HepG2 (cell line): Measurements from ENCODE around the gene CCDC88B. TPM values are rescaled to one million over a fixed set of nuclear protein-coding genes. Genes with fewer than 3 reads are reported as not detected.

Source experiments
- ATRX ChIP-seq: sonication (generic); formaldehyde crosslinking; IDR thresholded peaks from 2 replicates; pipeline ENCODE4 v1.4.0; 2020; ENCODE audit warnings: missing genetic modification reagents, borderline replicate concordance
- BORCS8-MEF2B ChIP-seq: sonication (generic); formaldehyde crosslinking; IDR thresholded peaks from 2 replicates; pipeline ENCODE4 v1.8.0; 2022; ENCODE audit warnings: mild to moderate bottlenecking, missing genetic modification reagents
- CREB1 ChIP-seq, 2 experiments: fragments of 450-650 bp in 1 of 2; IDR thresholded peaks; 2 replicates each; pipeline ENCODE4 v1.6.1; 2016 to 2017; ENCODE audit warnings: control low read depth in 1 of 2, mild to moderate bottlenecking in 1 of 2, missing compliant biosample characterization in 1 of 2, missing genetic modification characterization in 1 of 2
- MEIS2 ChIP-seq: sonication (generic); formaldehyde crosslinking; IDR thresholded peaks from 2 replicates; pipeline ENCODE4 v1.9.0; 2021; ENCODE audit warnings: mild to moderate bottlenecking, missing genetic modification reagents
- NFE2L1 ChIP-seq: sonication (generic); formaldehyde crosslinking; IDR thresholded peaks from 2 replicates; pipeline ENCODE4 v1.4.0; 2020; ENCODE audit warnings: missing genetic modification reagents, mild to moderate bottlenecking, borderline replicate concordance
- SUZ12 ChIP-seq: fragments of 150-350 bp; IDR thresholded peaks from 2 replicates; pipeline ENCODE4 v1.6.1; 2014; ENCODE audit warnings: low read depth, low read length
- YEATS4 ChIP-seq: sonication (generic); formaldehyde crosslinking; IDR thresholded peaks from 2 replicates; pipeline ENCODE4 v1.4.0; 2020; ENCODE audit warnings: missing genetic modification reagents, borderline replicate concordance
- ZBTB7A ChIP-seq: sonication (generic); formaldehyde crosslinking; IDR thresholded peaks from 2 replicates; pipeline ENCODE4 v1.8.0; 2022; ENCODE audit warnings: mild to moderate bottlenecking, missing genetic modification reagents
- ZNF143 ChIP-seq: sonication (generic); formaldehyde crosslinking; IDR thresholded peaks from 2 replicates; pipeline ENCODE4 v1.4.0; 2020; ENCODE audit warnings: missing genetic modification reagents
- ZNF329 ChIP-seq: sonication (generic); formaldehyde crosslinking; IDR thresholded peaks from 2 replicates; pipeline ENCODE4 v1.9.0; 2021; ENCODE audit warnings: low read depth, mild to moderate bottlenecking, missing genetic modification reagents
- ZNF335 ChIP-seq: sonication (generic); formaldehyde crosslinking; IDR thresholded peaks from 2 replicates; pipeline ENCODE4 v1.4.0; 2020; ENCODE audit warnings: missing genetic modification reagents
- ZNF430 ChIP-seq: sonication (generic); formaldehyde crosslinking; IDR thresholded peaks from 2 replicates; pipeline ENCODE4 v1.9.0; 2021; ENCODE audit warnings: mild to moderate bottlenecking, missing genetic modification reagents
- ZNF766 ChIP-seq: sonication (generic); formaldehyde crosslinking; IDR thresholded peaks from 2 replicates; pipeline ENCODE4 v1.5.0; 2020; ENCODE audit warnings: missing genetic modification reagents, borderline replicate concordance
- ZNF773 ChIP-seq: sonication (generic); formaldehyde crosslinking; IDR thresholded peaks from 2 replicates; pipeline ENCODE4 v1.4.0; 2020; ENCODE audit warnings: missing genetic modification reagents, borderline replicate concordance
- polyA plus RNA-seq, 8 experiments: library from polyadenylated mRNA; depleted of rRNA in 3 of 8; stranded (reverse) in 7 of 8; unstranded in 1 of 8; fragments of >200 nt; fragmentation: Illumina TruSeq in 4 of 8; extraction: Trizol in 4 of 8; gene quantifications; 2 replicates each; pipeline versions ENCODE4 v1.2.1 to v1.2.3, GENCODE V29; 2011 to 2016; ENCODE audit warnings: low read depth in 4 of 8, missing spikeins in 1 of 8, mixed read lengths in 1 of 8; ENCODE audit not compliant: insufficient read depth in 1 of 8
- total RNA-seq, 5 experiments: library from RNA; depleted of rRNA; stranded (reverse); fragments of >200 nt; fragmentation: Illumina TruSeq; extraction: Trizol; gene quantifications; 2 replicates each; pipeline ENCODE4 v1.2.3, GENCODE V29; 2016; ENCODE audit warnings: low read depth in 1 of 5
- TF ChIP-seq, protein P1 (sequence below): sonication (generic); formaldehyde crosslinking; conservative IDR thresholded peaks from 2 replicates; pipeline ENCODE4 v1.4.0; 2020; ENCODE audit warnings: mild to moderate bottlenecking, missing genetic modification reagents, moderate library complexity
- TF ChIP-seq, protein P2 (sequence below), 2 experiments: fragments of 450-650 bp in 1 of 2; sonication (generic) in 1 of 2; formaldehyde crosslinking in 1 of 2; IDR thresholded peaks; 2 replicates each; pipeline versions ENCODE4 v1.6.1 to v1.8.0; 2016 to 2022; ENCODE audit warnings: antibody characterized with exemption in 1 of 2, mild to moderate bottlenecking in 1 of 2, missing genetic modification reagents in 1 of 2

The CCDC88B gene
- total and polyA plus RNA-seq, 2 of the 13 experiments (the other 11 are each of a cell fraction or from before 2014, with no cell fraction given) = 3.6 to 4.8 TPM

DNA sequence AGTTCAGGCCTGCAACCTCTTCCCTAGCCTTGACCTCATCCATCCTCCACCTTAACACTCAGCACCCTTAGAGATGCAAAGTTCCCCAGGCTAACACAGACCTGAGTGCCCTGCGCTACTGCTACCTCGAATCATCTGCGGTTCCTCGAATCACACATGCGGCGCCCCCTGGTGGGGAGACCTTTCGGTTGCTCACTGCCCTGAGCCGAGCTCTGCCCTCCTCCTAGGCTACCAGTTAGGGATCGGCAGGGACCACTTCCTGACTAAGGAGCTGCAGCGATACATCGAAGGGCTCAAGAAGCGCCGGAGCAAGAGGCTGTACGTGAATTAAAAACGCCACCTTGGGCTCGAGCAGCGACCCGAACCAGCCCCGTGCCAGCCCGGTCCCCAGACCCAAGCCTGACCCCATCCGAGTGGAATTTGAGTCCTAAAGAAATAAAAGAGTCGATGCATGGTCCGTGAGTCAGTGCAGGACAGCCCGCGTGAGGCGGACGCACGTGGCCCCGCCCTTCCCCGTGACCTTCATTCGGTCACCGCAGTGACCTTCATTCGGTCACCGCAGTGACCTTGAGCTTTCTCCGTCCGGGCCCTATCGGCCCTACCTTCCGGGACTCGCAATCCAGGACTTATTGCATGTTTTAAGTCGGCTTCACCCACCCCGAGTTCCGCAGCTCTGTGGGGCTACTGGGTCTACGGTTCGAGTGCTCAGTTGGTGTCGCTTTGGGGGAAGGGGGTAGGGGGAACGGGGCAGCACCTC is 35.5 kb upstream of the CCDC88B start (continued):
- TF ChIP-seq NFE2L1 (CRISPR knock-in tag) = peak; percentile 56; the same call in 1 of the 2 replicates
- TF ChIP-seq, protein P1, sequence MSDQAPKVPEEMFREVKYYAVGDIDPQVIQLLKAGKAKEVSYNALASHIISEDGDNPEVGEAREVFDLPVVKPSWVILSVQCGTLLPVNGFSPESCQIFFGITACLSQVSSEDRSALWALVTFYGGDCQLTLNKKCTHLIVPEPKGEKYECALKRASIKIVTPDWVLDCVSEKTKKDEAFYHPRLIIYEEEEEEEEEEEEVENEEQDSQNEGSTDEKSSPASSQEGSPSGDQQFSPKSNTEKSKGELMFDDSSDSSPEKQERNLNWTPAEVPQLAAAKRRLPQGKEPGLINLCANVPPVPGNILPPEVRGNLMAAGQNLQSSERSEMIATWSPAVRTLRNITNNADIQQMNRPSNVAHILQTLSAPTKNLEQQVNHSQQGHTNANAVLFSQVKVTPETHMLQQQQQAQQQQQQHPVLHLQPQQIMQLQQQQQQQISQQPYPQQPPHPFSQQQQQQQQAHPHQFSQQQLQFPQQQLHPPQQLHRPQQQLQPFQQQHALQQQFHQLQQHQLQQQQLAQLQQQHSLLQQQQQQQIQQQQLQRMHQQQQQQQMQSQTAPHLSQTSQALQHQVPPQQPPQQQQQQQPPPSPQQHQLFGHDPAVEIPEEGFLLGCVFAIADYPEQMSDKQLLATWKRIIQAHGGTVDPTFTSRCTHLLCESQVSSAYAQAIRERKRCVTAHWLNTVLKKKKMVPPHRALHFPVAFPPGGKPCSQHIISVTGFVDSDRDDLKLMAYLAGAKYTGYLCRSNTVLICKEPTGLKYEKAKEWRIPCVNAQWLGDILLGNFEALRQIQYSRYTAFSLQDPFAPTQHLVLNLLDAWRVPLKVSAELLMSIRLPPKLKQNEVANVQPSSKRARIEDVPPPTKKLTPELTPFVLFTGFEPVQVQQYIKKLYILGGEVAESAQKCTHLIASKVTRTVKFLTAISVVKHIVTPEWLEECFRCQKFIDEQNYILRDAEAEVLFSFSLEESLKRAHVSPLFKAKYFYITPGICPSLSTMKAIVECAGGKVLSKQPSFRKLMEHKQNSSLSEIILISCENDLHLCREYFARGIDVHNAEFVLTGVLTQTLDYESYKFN = 0 out of 2 replicates have a peak, but pooled peaks have one; percentile 19
- peak; percentile 80; the same call in 1 of the 2 replicates for TF ChIP-seq ZNF430 (CRISPR knock-in tag)
- 0 out of 2 replicates have a peak, but pooled peaks have one; percentile 21 for TF ChIP-seq MEIS2 (CRISPR knock-in tag)
- no peak for TF ChIP-seq SUZ12
- 0 out of 2 replicates have a peak, but pooled peaks have one; percentile 72 for TF ChIP-seq ZBTB7A (CRISPR knock-in tag)
- peak; percentile 66; the same call in 1 of the 2 replicates for TF ChIP-seq ZNF773
- no peak for TF ChIP-seq ZNF329
- TF ChIP-seq ZNF766 (CRISPR knock-in tag) = peak; percentile 74; the same call in 1 of the 2 replicates
- TF ChIP-seq, protein P2, sequence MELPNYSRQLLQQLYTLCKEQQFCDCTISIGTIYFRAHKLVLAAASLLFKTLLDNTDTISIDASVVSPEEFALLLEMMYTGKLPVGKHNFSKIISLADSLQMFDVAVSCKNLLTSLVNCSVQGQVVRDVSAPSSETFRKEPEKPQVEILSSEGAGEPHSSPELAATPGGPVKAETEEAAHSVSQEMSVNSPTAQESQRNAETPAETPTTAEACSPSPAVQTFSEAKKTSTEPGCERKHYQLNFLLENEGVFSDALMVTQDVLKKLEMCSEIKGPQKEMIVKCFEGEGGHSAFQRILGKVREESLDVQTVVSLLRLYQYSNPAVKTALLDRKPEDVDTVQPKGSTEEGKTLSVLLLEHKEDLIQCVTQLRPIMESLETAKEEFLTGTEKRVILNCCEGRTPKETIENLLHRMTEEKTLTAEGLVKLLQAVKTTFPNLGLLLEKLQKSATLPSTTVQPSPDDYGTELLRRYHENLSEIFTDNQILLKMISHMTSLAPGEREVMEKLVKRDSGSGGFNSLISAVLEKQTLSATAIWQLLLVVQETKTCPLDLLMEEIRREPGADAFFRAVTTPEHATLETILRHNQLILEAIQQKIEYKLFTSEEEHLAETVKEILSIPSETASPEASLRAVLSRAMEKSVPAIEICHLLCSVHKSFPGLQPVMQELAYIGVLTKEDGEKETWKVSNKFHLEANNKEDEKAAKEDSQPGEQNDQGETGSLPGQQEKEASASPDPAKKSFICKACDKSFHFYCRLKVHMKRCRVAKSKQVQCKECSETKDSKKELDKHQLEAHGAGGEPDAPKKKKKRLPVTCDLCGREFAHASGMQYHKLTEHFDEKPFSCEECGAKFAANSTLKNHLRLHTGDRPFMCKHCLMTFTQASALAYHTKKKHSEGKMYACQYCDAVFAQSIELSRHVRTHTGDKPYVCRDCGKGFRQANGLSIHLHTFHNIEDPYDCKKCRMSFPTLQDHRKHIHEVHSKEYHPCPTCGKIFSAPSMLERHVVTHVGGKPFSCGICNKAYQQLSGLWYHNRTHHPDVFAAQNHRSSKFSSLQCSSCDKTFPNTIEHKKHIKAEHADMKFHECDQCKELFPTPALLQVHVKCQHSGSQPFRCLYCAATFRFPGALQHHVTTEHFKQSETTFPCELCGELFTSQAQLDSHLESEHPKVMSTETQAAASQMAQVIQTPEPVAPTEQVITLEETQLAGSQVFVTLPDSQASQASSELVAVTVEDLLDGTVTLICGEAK (IDR thresholded peaks at IDR 0.05) = no peak
- TF ChIP-seq, protein P2 (CRISPR knock-in tag; IDR thresholded peaks at IDR 0.05) = no peak
- TF ChIP-seq ZNF335 (CRISPR knock-in tag) = no peak
- no peak for TF ChIP-seq BORCS8-MEF2B
- no peak for TF ChIP-seq ZNF143
- TF ChIP-seq CREB1 (IDR thresholded peaks at IDR 0.05) = no peak
- TF ChIP-seq CREB1 (CRISPR knock-in tag; IDR thresholded peaks at IDR 0.05) = no peak
- no peak for TF ChIP-seq ATRX (CRISPR knock-in tag)
- peak; percentile 65; the same call in 1 of the 2 replicates for TF ChIP-seq YEATS4 (CRISPR knock-in tag)
